Measurements from ENCODE around the gene MOB2. TPM values are rescaled to one million over a fixed set of nuclear protein-coding genes. Genes with fewer than 3 reads are reported as not detected.

The MOB2 gene
- polyA plus RNA-seq, 10 donors, result 20.2 to 26.1 (median 22.6) TPM

GRCh38 chr11:1487851-1488574, 1.4 kb upstream of the MOB2 start:
- peak in 1 of 3 donors; percentile 22 for DNase-seq

GRCh38 chr11:1487091-1487850, 692 bp upstream of the MOB2 start:
- DNase-seq, result peak in 1 of 3 donors; percentile 43

- DNase-seq, result no peak
Observed at GRCh38 chr11:1485504-1485885, 1.1 kb downstream of the MOB2 start.

GRCh38 chr11:1484695-1485503, 1.7 kb downstream of the MOB2 start:
- DNase-seq, result no peak

- DNase-seq, result no peak
Observed at GRCh38 chr11:1484061-1484671, 2.4 kb downstream of the MOB2 start.

GRCh38 chr11:1483445-1483961, 3.1 kb downstream of the MOB2 start:
- no peak for DNase-seq

GRCh38 chr11:1482581-1483444, 3.8 kb downstream of the MOB2 start:
- DNase-seq, result no peak

- DNase-seq, result no peak
Observed at GRCh38 chr11:1481861-1482441, 4.6 kb downstream of the MOB2 start.

GRCh38 chr11:1481483-1481825, 5.1 kb downstream of the MOB2 start:
- no peak for DNase-seq

- DNase-seq, result no peak
Observed at GRCh38 chr11:1480555-1481482, 5.8 kb downstream of the MOB2 start.

GRCh38 chr11:1480191-1480554, 6.4 kb downstream of the MOB2 start:
- no peak for DNase-seq

GRCh38 chr11:1479678-1480118, 6.9 kb downstream of the MOB2 start:
- DNase-seq, result no peak

GRCh38 chr11:1479006-1479677, 7.4 kb downstream of the MOB2 start:
- no peak for DNase-seq

- no peak for DNase-seq
Observed at GRCh38 chr11:1478544-1478943, 8.0 kb downstream of the MOB2 start.

GRCh38 chr11:1478011-1478410, 8.6 kb downstream of the MOB2 start:
- no peak for DNase-seq

GRCh38 chr11:1476940-1477736, 9.4 kb downstream of the MOB2 start:
- no peak for DNase-seq

- no peak for DNase-seq
Observed at GRCh38 chr11:1475841-1476240, 10.7 kb downstream of the MOB2 start.

- no peak for DNase-seq
Observed at GRCh38 chr11:1473786-1474185, 12.8 kb downstream of the MOB2 start.

All from muscle of back (tissue), 11 donors.